Measurements from ENCODE around the gene SLC34A3.
"Not testable (repeated sequence)": the region's sequence is repeated elsewhere in the genome, so short reads cannot be mapped to it uniquely, and the experiment has no call there.

The SLC34A3 gene

GRCh38 chr9:137241490-137242268 is 11.0 kb downstream of the SLC34A3 start:
- DNase-seq (ENCODE audit: low read depth): peak; percentile 56

- no peak for DNase-seq (ENCODE audit: low read depth)
Measured at GRCh38 chr9:137242269-137243203, 11.8 kb downstream of the SLC34A3 start.

GRCh38 chr9:137243266-137243625 is 12.5 kb downstream of the SLC34A3 start:
- DNase-seq (ENCODE audit: low read depth): not testable (repeated sequence)

GRCh38 chr9:137243626-137244485 is 13.2 kb downstream of the SLC34A3 start:
- no peak for DNase-seq (ENCODE audit: low read depth)

DNA sequence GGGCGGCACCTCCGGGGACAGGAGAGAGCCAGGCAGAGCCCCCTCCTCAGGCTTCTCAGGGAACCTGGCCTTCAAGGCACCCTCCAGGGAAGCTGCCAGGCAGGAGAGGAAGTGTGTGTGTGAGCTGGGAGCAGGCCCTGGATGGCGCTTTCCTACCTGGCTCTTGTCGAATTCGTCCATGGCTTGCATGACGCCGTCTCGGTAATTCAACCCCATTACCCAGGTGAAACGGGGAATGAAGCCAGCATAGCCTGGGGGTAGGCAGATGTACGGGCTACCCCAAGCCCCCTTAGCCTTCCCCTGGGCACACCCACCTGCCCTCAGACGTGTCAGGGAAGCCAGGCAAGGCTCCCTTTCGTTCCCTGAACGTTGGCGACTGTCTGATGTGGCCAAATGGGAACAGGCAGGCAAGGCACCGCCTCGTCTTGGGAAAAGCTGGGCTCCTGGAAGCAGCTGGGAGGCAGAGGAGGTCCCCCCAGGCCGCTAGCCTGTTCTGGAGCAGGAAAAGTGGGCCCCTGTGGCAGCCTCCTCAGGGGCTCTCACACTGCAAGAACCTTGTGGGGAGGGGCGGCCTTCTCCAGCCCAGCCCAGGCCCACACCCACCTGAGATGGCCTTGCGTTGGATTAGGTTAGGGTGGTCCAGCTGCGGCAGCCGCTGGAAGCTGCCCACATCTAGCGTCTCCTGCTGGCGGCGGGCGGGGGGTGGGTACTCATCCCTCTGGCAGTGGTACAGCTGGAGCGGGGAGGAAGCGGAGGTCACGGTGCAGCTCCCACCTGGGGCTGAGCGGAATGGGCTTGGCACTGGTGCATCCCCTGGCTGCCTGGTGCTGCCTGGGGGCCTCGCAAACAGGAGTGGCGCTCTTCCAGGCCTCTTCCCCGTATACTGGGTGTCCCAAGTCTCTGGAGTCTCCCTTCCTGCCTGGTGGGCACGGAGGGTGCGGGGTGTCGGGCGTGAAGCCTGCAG is 14.1 kb downstream of the SLC34A3 start:
- no peak for DNase-seq (ENCODE audit: low read depth)

- no peak for DNase-seq (ENCODE audit: low read depth)
Measured at GRCh38 chr9:137245450-137246421, 15.0 kb downstream of the SLC34A3 start.

DNA sequence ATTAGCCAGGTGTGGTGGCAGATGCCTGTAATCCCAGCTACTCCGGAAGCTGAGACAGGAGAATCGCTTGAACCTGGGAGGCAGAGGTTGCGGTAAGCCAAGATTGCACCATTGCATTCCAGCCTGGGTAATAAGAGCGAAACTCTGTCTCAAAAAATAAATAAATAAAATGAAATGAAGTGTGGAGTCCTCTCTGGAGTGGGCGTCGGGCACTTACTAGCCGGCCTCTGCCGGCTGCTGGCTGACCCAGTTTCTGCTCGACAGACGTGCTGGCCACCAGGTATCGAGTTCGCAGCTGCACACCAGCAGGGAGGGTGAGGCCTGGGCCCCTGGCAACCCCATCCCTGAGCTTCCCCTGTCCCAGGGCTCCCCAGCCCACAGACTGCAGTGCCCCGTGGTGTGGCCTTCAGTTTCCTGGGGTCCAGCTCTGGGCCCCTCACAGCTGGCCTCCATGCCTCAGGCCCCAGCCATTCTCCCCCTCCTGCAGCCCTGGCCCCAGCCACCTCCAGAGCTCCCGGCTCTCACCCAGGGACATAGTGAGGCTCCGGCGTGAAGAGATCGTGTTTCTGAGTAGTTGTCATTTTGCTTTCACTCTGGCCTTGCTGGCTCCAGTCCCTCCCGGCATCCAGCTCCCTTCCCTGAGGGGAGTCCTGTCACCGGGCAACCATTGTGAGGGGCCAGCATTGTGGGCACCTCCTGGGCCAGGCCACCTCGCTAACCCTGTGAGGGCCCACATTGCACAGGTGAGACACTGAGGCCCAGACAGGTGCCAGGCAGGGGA is 16.6 kb downstream of the SLC34A3 start:
- DNase-seq (ENCODE audit: low read depth): no peak

- DNase-seq (ENCODE audit: low read depth): no peak
Measured at GRCh38 chr9:137247916-137248175, 17.1 kb downstream of the SLC34A3 start.

- DNase-seq (ENCODE audit: low read depth): no peak
Measured at GRCh38 chr9:137250329-137251193, 19.9 kb downstream of the SLC34A3 start.

GRCh38 chr9:137251194-137251461 is 20.4 kb downstream of the SLC34A3 start, which contains the start of gene STPG3:
STPG3 (plus strand) TSS chr9:137251286; CDS start chr9:137251287, 1 bp downstream.
- DNase-seq (ENCODE audit: low read depth): no peak

- no peak for DNase-seq (ENCODE audit: low read depth)
Measured at GRCh38 chr9:137251490-137252268, 21.0 kb downstream of the SLC34A3 start.

DNA sequence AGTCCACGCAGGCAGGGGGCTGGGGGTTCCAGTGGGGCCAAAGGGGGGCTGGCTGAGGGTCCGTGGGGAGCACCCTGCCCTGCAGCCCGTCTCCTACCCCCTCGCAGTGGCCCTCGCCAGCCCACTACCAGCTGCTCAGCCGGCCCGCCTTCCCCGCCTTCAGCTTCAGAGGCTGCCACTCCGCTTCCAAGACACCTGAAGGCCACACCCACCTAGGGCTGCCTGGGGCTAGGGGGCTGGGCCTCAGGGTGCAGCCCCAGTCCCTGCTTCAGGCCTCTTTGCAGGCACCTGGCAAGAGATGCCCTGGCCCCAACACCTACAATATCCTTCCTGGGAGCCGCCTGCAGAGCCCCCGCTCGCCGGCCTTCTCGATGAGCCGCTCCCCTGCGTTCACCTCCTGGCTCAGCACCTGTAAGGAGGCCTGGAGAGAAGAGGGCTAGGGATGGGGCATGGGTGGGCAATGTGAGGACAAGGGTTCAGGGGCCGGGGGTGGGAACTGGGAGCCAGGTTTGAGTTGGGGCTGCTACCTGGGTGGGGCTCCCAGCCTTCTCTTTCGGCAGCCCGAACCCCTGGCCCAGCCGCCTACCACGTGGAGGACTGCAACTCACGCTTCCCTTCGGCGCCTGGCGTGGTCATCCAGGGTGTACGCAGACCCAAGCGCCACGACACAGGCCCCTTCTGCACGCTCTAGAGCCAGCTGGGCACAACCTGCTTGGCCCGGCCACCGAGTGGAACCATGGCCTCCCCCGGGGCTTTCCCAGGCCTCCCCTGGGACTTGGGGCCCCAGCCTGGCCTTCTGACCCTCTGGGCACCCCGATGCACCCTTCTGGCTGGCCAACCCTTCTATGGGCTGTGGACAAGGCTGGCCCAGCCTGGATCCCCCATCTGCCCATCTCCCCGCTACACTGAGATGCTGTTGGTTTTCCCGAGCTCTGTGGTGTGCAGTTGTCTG is 22.1 kb downstream of the SLC34A3 start:
- DNase-seq (ENCODE audit: low read depth): no peak

DNA sequence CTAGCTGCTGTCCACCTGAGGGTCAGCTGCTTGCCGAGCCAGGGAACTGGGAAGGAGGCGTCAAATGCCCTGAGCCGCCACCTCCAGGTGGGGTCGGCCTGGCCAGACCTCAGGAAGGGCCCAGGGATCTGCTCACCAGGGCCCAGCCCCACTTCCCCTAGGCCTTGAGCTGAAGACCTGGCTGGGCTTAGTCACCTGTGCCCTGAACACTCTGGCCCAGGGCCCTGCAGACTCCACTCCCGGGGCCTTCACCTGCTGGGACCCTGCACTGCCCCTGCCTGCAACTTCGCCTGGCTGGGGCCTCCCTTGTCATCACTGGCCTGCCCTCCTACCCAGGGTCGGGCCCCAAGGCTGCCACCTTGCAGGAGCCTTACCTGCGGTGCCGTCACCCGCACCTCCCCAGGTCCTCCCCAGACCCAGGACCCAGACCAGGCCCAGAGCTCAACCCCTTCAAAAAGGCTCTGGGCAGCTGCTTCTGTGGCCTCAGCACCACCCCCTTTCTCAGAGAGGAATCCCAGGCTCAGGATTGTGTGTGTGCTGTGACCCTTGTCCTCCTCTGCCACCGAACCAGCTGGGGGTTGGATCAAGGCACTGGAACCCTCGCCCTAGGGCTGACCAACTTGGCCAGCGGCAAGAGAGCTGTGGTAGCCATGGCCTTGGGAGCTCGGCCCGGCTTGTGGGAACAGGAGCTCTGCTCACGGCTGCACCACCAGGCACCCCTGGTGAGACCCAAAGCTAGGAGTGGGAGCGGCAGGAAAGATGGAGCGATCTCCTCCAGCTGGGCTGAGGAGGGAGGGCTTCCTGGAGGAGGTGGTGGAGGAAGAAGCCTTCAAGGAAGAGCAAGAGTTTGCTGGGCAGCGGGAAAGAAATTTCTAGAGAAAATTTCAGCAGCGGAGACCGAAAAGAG is 23.3 kb downstream of the SLC34A3 start:
- DNase-seq (ENCODE audit: low read depth): no peak

GRCh38 chr9:137254624-137255447 is 24.1 kb downstream of the SLC34A3 start, which contains the start of gene NELFB:
NELFB (plus strand) TSS chr9:137255327.
- peak; percentile 93 for DNase-seq (ENCODE audit: low read depth)
